Panc1 (cell line): ENCODE measurements around the gene DOK7. TPM values are rescaled to one million over a fixed set of nuclear protein-coding genes. Genes with fewer than 3 reads are reported as not detected.

Experiments used
- ATAC-seq: fragments of 200-7000 bp; cut with Tn5 transposase; 2 replicates; pipeline ENCODE4 v1.9.1; 2020; ENCODE audit warnings: mild to moderate bottlenecking, moderate library complexity
- BruUV-seq: library from RNA; stranded (reverse); fragments of 400-500 nt; replicated peaks from 2 replicates; lab custom pipeline; 2021; lab: Mats Ljungman, UMichigan
- CTCF ChIA-PET: fragments of 300-600 bp; sonication (Branson Sonifier 250); formaldehyde crosslinking; loops from one replicate; lab custom pipeline; 2022; ENCODE audit warnings: antibody characterized with exemption; lab: Charles Lee
- POLR2A ChIA-PET: fragments of 300-600 bp; sonication (Branson Sonifier 250); formaldehyde crosslinking; loops from one replicate; lab custom pipeline; 2022; ENCODE audit warnings: antibody characterized with exemption; lab: Charles Lee
- DNase-seq: peaks from one replicate; pipeline ENCODE4 v3.0.0-alpha.2; 2010; ENCODE audit warnings: low read depth, low spot score
- H3K27ac ChIP-seq: 2 replicates; pipeline ENCODE4 v1.5.1; 2011; ENCODE audit warnings: mild to moderate bottlenecking, low read length, inconsistent platforms
- H3K27me3 ChIP-seq: fragments of 200-500 bp; sonication (Bioruptor generic); 2 replicates; pipeline ENCODE4 v1.6.0; 2014; ENCODE audit warnings: low read length, inconsistent platforms; ENCODE audit not compliant: control insufficient read depth, insufficient read depth
- H3K36me3 ChIP-seq: fragments of 200-500 bp; sonication (Bioruptor generic); 2 replicates; pipeline ENCODE4 v1.5.1; 2014; ENCODE audit warnings: inconsistent platforms, mild to moderate bottlenecking, low read length, moderate library complexity; ENCODE audit not compliant: control insufficient read depth, insufficient read depth
- H3K4me1 ChIP-seq: 2 replicates; pipeline ENCODE4 v1.5.1; 2011; ENCODE audit warnings: inconsistent platforms, mild to moderate bottlenecking, low read length, moderate library complexity; ENCODE audit not compliant: control insufficient read depth, insufficient read depth
- H3K4me3 ChIP-seq, 2 experiments: 2 replicates each; pipeline ENCODE4 v1.5.1; 2011 to 2012; ENCODE audit warnings: low read depth in 2 of 2, low read length in 2 of 2, mild to moderate bottlenecking in 2 of 2, inconsistent platforms in 1 of 2, moderate library complexity in 1 of 2
- H3K9me3 ChIP-seq: fragments of 200-500 bp; sonication (Bioruptor generic); 2 replicates; pipeline ENCODE4 v1.5.1; 2014; ENCODE audit warnings: low read depth, mild to moderate bottlenecking, inconsistent platforms, low read length, moderate library complexity; ENCODE audit not compliant: control insufficient read depth, insufficient read depth
- CTCF ChIP-seq: fragments of 450-650 bp; IDR thresholded peaks from 2 replicates; pipeline ENCODE4 v1.5.1; 2017; ENCODE audit warnings: mild to moderate bottlenecking
- POLR2AphosphoS5 ChIP-seq: IDR thresholded peaks from 2 replicates; pipeline ENCODE4 v1.6.1; 2012; ENCODE audit warnings: mild to moderate bottlenecking, low read depth, low read length, moderate library complexity
- SIN3A ChIP-seq: IDR thresholded peaks from 2 replicates; pipeline ENCODE4 v1.6.1; 2012; ENCODE audit warnings: low read depth, mild to moderate bottlenecking, low read length, moderate library complexity, borderline replicate concordance; ENCODE audit not compliant: insufficient read depth
- TCF7L2 ChIP-seq: IDR thresholded peaks from 2 replicates; pipeline ENCODE4 v1.6.1; 2011; ENCODE audit warnings: mild to moderate bottlenecking, low read depth, low read length, inconsistent platforms
- in situ Hi-C: cut with HindIII; loops from 2 replicates; pipeline ENCODE4 v1.10.0; 2016; ENCODE audit warnings: low sequenced_read_pairs, low pct_unique_long_range_greater_than_20kb
- intact Hi-C: fragments of 100-400 bp; cut with micrococcal nuclease; formaldehyde crosslinking; loops from one replicate; pipeline ENCODE4 v1.10.0; 2022; ENCODE audit not compliant: unreplicated experiment
- total RNA-seq: library from RNA; stranded (reverse); gene quantifications from one replicate; pipeline ENCODE4 v1.2.1, GENCODE V29; 2021; ENCODE audit not compliant: unreplicated experiment
- TF ChIP-seq, protein P1 (sequence below), 2 experiments: IDR thresholded peaks; 2 replicates each; pipeline ENCODE4 v1.6.1; 2011 to 2012; ENCODE audit warnings: low read depth in 2 of 2, control low read depth in 1 of 2, low read length in 1 of 2, mild to moderate bottlenecking in 1 of 2, moderate library complexity in 1 of 2; ENCODE audit not compliant: insufficient read depth in 1 of 2

DOK7 gene
- total RNA-seq, 1 experiment from 2014 or later = 2.4 TPM

GRCh38 chr4:3498407-3498806 is 35.3 kb downstream of the DOK7 start:
- POLR2A ChIA-PET = no interaction called here
- no peak for TF ChIP-seq SIN3A
- TF ChIP-seq POLR2AphosphoS5 = no peak
- no peak for TF ChIP-seq TCF7L2
- no peak for TF ChIP-seq CTCF
- TF ChIP-seq, protein P1, sequence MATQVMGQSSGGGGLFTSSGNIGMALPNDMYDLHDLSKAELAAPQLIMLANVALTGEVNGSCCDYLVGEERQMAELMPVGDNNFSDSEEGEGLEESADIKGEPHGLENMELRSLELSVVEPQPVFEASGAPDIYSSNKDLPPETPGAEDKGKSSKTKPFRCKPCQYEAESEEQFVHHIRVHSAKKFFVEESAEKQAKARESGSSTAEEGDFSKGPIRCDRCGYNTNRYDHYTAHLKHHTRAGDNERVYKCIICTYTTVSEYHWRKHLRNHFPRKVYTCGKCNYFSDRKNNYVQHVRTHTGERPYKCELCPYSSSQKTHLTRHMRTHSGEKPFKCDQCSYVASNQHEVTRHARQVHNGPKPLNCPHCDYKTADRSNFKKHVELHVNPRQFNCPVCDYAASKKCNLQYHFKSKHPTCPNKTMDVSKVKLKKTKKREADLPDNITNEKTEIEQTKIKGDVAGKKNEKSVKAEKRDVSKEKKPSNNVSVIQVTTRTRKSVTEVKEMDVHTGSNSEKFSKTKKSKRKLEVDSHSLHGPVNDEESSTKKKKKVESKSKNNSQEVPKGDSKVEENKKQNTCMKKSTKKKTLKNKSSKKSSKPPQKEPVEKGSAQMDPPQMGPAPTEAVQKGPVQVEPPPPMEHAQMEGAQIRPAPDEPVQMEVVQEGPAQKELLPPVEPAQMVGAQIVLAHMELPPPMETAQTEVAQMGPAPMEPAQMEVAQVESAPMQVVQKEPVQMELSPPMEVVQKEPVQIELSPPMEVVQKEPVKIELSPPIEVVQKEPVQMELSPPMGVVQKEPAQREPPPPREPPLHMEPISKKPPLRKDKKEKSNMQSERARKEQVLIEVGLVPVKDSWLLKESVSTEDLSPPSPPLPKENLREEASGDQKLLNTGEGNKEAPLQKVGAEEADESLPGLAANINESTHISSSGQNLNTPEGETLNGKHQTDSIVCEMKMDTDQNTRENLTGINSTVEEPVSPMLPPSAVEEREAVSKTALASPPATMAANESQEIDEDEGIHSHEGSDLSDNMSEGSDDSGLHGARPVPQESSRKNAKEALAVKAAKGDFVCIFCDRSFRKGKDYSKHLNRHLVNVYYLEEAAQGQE (IDR thresholded peaks at IDR 0.05; ENCODE audit: insufficient read depth in 1 of 2, low read depth in 2 of 2, low read length in 1 of 2) = no peak
- ATAC-seq = no peak

DNA sequence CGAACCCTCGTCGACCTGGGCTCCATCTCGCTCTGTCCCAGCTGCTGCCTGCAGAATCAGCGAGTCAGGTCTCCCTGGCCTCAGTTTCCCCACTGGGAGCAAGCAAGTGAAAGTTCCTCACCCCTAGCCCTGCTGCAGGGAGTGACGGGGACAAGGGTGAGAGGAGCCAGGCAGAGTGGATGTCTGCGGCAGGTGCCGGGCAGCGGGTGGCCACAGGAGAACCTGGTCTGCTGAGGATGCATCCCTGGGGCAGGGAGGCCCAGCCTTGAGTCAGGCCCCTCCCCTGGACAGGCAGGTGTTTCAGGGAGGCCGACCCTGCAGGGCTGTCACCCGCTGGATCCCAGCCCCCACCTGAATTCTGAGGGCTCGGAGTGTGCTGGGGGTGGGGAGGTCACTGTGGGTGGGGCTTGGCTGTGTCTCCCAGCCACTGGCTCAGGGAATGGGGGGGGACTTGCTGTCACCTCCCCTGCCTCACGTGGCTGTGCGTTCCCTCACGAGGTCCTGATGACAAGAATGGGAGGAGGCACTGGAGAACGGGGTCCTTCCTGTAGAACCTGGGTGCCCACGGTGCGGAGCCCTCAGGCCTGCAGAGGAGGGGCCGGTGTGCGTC is 35.9 kb downstream of the DOK7 start:
- TF ChIP-seq, protein P1 (IDR thresholded peaks at IDR 0.05; ENCODE audit: insufficient read depth in 1 of 2, low read depth in 2 of 2, low read length in 1 of 2) = no peak
- TF ChIP-seq SIN3A (no peak), TCF7L2 (no peak), CTCF (no peak)
- POLR2A ChIA-PET = no interaction called here
- H3K4me3 ChIP-seq = no peak overlapping the region
- no TSS peak for BruUV-seq
- no peak overlapping the region for H3K27ac ChIP-seq
- no peaks in the 10 kb centered on the region for H3K9me3 ChIP-seq
- no peaks in the 10 kb centered on the region for H3K36me3 ChIP-seq
- ATAC-seq = no peak
- no peaks in the 10 kb centered on the region for H3K27me3 ChIP-seq
- in situ Hi-C loops = no loop called here
- CTCF ChIA-PET = no interaction called here
- H3K4me1 ChIP-seq = no peaks in the 10 kb centered on the region
- no peak for DNase-seq
- intact Hi-C loops = no loop called here

More at GRCh38 chr4:3498407-3498806, 35.3 kb downstream of the DOK7 start:
- Histone ChIP-seq H3K27ac (no peak overlapping the region), H3K9me3 (no peaks in the 10 kb centered on the region), H3K27me3 (no peaks in the 10 kb centered on the region), H3K36me3 (no peaks in the 10 kb centered on the region), H3K4me3 (no peak overlapping the region), H3K4me1 (no peaks in the 10 kb centered on the region)
- intact Hi-C loops (no loop called here), in situ Hi-C loops (no loop called here)
- CTCF ChIA-PET = no interaction called here
- BruUV-seq = no TSS peak
- no peak for DNase-seq
